Measurements from ENCODE around the gene PRR23E. TPM values are rescaled to one million over a fixed set of nuclear protein-coding genes. Genes with fewer than 3 reads are reported as not detected.

PRR23E gene
- total RNA-seq, 4 donors from 2014 or later, result not detected

DNA sequence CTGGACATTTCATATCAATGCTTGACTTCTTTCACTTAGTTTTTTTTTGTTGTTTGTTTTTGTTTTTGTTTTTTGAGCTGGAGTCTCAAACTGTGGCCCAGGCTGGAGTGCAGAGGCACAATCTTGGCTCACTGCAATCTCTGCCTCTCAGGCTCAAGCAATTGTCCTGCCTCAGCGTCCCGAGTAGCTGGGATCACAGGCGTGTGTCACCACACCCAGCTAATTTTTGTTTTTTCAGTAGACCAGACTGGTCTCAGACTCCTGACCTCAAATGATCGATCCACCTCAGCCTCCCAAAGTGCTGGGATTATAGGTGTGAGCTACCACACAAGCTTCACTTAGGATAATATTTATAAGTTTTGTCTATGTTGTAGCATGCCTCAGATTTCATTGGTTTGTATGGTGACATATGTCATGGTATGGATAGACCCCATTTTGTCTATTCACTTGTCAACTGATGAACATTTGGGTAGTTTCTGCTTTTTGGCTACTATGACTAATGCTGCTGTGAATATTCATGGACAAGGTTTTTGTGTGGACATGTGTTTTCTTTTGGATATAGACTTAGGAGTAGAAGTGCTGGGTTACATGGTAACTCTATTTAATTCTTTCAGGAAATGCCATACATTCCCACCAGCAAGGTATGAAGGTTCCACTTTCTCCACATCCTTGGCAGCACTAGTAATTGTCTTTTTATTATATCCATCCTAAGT is 6.8 kb upstream of the PRR23E start:
- TF ChIP-seq, protein P1, sequence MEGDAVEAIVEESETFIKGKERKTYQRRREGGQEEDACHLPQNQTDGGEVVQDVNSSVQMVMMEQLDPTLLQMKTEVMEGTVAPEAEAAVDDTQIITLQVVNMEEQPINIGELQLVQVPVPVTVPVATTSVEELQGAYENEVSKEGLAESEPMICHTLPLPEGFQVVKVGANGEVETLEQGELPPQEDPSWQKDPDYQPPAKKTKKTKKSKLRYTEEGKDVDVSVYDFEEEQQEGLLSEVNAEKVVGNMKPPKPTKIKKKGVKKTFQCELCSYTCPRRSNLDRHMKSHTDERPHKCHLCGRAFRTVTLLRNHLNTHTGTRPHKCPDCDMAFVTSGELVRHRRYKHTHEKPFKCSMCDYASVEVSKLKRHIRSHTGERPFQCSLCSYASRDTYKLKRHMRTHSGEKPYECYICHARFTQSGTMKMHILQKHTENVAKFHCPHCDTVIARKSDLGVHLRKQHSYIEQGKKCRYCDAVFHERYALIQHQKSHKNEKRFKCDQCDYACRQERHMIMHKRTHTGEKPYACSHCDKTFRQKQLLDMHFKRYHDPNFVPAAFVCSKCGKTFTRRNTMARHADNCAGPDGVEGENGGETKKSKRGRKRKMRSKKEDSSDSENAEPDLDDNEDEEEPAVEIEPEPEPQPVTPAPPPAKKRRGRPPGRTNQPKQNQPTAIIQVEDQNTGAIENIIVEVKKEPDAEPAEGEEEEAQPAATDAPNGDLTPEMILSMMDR (IDR thresholded peaks at IDR 0.05; ENCODE audit: low read depth), result no peak

DNA sequence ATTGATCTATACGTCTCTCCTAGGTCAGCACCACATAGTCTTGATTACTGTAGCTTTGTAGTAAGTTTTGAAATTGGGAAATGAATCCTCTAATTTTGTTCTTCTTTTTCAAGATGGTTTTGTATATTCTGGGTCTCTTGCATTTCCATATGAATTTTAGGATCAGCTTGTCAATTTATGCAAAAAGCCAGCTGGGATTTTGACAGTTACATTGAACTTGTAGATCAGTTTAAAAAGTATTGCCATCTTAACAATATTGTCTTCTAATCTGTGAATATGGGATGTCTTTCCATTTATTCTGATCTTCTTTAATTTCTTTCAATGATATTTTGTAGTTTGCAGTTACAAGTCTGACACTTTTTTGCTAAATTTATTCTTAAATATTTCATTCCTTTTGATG is 5.6 kb upstream of the PRR23E start:
- TF ChIP-seq, protein P1 (IDR thresholded peaks at IDR 0.05; ENCODE audit: low read depth), result no peak

DNA sequence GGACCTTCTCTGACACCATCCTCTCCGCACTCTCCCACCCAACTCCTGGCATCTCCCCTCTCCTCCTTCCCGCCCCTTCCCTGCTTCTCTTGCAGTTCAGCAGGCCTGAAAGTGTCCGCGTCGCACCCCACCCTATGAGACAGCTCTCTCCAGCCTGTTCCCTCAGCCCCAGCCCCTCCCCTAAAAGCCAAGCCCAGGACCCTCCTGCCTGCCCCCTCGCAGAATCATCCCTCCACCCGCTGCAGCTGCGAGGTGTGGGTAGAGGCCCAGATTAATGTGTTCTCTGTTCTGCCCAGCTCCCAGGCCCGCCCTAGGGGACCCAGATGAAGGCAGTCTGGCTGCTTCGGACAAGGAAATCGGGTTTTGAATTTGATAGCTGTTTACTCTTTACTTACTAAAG is 410 bp downstream of the PRR23E start:
- TF ChIP-seq, protein P1 (IDR thresholded peaks at IDR 0.05; ENCODE audit: low read depth), result no peak

DNA sequence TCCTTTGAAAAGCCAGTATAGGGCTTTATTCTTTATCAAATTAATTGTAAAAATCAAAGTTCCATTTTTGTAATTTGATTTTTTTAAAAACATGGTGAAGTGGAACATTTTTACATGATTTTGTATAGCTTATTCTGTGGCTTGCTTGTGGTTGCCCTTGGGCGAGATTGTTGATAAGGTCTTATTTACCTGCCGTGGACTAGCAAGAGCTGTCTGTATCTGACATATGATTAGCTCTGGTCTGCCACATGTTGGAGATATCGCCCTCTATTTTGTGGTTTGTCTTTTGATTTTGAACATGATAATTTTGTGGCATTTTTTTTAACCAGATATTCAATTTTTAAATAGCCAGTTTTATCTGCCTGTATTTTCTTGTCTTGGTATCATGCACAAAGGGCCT is 844 bp downstream of the PRR23E start:
- TF ChIP-seq, protein P1 (IDR thresholded peaks at IDR 0.05; ENCODE audit: low read depth), result no peak

DNA sequence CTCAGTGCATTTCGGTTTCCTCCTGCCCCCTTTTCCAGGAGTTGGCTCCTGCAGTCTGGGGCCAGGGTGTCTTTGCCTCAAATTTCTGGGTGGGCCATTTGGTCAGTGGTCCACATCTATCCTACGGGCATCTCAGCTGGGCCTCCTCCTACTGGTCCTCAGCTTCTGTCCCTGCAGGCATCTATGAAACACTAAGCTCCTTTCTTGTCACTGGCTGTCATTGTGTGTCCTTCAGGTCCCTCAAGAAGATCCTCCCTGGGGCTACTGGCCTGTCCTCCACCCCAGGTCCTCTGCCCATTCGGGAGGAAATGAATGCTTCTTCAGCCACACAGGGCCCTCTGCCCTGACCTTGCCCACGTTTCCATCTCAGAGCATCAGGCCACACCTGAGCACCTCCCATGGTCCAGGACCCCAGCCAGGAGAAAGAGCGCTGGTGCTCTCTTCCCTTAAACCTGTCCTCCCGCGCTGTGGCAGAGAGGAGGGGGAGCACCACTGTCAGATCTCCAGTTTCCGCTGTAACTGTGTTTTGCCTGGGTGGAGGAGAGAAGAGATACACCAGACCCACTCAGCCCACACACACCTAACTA is 1.8 kb downstream of the PRR23E start:
- TF ChIP-seq, protein P1 (IDR thresholded peaks at IDR 0.05; ENCODE audit: low read depth), result no peak

DNA sequence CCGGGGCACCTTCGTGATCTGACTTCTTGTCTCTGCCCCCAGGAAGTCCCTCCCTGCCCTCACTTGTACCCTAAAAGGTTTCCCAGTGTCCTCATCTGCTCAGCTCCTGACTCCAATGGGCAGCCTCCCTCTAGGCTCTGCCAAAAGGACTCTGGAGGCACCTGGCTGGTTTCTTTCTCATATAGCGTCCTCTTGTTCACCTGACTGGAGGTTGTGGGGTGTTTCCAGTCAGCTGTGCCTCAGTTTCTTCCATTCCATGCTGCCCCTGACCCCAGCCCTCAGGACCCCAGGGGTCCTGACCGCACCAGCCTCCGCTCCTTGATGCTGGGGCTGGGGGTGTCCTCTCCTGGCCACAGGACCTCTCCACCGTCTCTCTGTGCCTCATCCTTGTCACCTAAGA is 2.5 kb downstream of the PRR23E start:
- TF ChIP-seq, protein P1 (IDR thresholded peaks at IDR 0.05; ENCODE audit: low read depth), result no peak

DNA sequence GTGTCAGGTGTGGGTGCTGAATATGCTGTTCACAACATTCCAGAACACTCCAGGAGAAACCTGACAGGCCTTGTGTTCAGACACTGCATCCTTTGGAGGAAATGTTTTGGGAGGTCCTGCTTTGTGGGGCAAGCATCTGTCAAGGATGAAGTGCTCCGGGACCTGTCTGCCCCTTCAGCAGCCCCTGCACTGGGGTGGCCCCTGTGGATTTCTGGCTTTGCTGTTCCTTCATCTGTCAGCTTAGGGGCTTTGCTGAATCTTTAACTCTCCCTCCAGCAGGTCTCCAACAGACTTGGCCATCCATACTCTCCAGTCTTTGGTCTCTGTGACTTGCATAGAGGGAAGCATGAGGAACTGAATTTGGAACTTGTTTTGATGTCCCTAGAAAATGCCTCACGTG is 3.1 kb downstream of the PRR23E start:
- TF ChIP-seq, protein P1 (IDR thresholded peaks at IDR 0.05; ENCODE audit: low read depth), result no peak

Measured in subcutaneous adipose tissue (tissue), 4 donors.